ENCODE measurements around the gene CUEDC2. TPM values are rescaled to one million over a fixed set of nuclear protein-coding genes. Genes with fewer than 3 reads are reported as not detected.

Gene CUEDC2
- total RNA-seq, 2 donors from 2014 or later, result 30.2 to 32.1 TPM

GRCh38 chr10:102382871-102383270 is 49.5 kb downstream of the CUEDC2 start:
- no peak for DNase-seq
- Histone ChIP-seq H3K4me1 (no peaks in the 10 kb centered on the region), H3K9ac (ENCODE audit: low read depth in 2 of 2, low read length in 2 of 2) (no peak overlapping the region), H3K4me3 (no peak overlapping the region), H3K27me3 (no peaks in the 10 kb centered on the region), H3K36me3 (peaks cover 19% of the 10 kb centered on the region), H3K9me3 (no peaks in the 10 kb centered on the region), H3K27ac (no peak overlapping the region)
- TF ChIP-seq CTCF (IDR thresholded peaks at IDR 0.05), result no peak
- intact Hi-C loops (cut with DNase I), result no loop called here

- H3K4me3 ChIP-seq, result no peak overlapping the region
- H3K9ac ChIP-seq (ENCODE audit: low read depth in 2 of 2, low read length in 2 of 2), result no peak overlapping the region
- H3K4me1 ChIP-seq, result no peaks in the 10 kb centered on the region
- TF ChIP-seq CTCF (IDR thresholded peaks at IDR 0.05), result no peak
- H3K36me3 ChIP-seq, result peaks cover 19% of the 10 kb centered on the region
- no peaks in the 10 kb centered on the region for H3K9me3 ChIP-seq
- no peak for DNase-seq
- H3K27ac ChIP-seq, result no peak overlapping the region
- H3K27me3 ChIP-seq, result no peaks in the 10 kb centered on the region
- intact Hi-C loops (cut with DNase I), result no loop called here
Observed at GRCh38 chr10:102381983-102382382, 50.4 kb downstream of the CUEDC2 start.

- no peak for DNase-seq
- Histone ChIP-seq H3K9ac (ENCODE audit: low read depth in 2 of 2, low read length in 2 of 2) (no peak overlapping the region), H3K27ac (no peak overlapping the region), H3K4me3 (no peak overlapping the region), H3K9me3 (no peaks in the 10 kb centered on the region), H3K4me1 (no peaks in the 10 kb centered on the region), H3K27me3 (no peaks in the 10 kb centered on the region), H3K36me3 (peaks cover 32% of the 10 kb centered on the region)
- intact Hi-C loops (cut with DNase I), result no loop called here
- TF ChIP-seq CTCF (IDR thresholded peaks at IDR 0.05), result no peak
Observed at GRCh38 chr10:102379383-102379782, 53.0 kb downstream of the CUEDC2 start.

- intact Hi-C loops (cut with DNase I), result no loop called here
- DNase-seq, result no peak
- Histone ChIP-seq H3K27ac (no peak overlapping the region), H3K27me3 (no peaks in the 10 kb centered on the region), H3K36me3 (peaks cover 32% of the 10 kb centered on the region), H3K9ac (ENCODE audit: low read depth in 2 of 2, low read length in 2 of 2) (no peak overlapping the region), H3K9me3 (no peaks in the 10 kb centered on the region), H3K4me3 (no peak overlapping the region), H3K4me1 (no peaks in the 10 kb centered on the region)
- TF ChIP-seq CTCF (IDR thresholded peaks at IDR 0.05), result no peak
Observed at GRCh38 chr10:102376901-102377300, 55.5 kb downstream of the CUEDC2 start.

- peaks cover 36% of the 10 kb centered on the region for H3K36me3 ChIP-seq
- intact Hi-C loops (cut with DNase I), result no loop called here
- no peaks in the 10 kb centered on the region for H3K9me3 ChIP-seq
- no peak overlapping the region for H3K4me3 ChIP-seq
- no peaks in the 10 kb centered on the region for H3K4me1 ChIP-seq
- DNase-seq, result no peak
- no peak overlapping the region for H3K9ac ChIP-seq (ENCODE audit: low read depth in 2 of 2, low read length in 2 of 2)
- H3K27ac ChIP-seq, result no peak overlapping the region
- TF ChIP-seq CTCF (IDR thresholded peaks at IDR 0.05), result no peak
- H3K27me3 ChIP-seq, result no peaks in the 10 kb centered on the region
Observed at GRCh38 chr10:102375867-102376266, 56.5 kb downstream of the CUEDC2 start.

GRCh38 chr10:102375250-102375649 is 57.1 kb downstream of the CUEDC2 start:
- Histone ChIP-seq H3K27me3 (no peaks in the 10 kb centered on the region), H3K36me3 (peaks cover 40% of the 10 kb centered on the region), H3K4me3 (no peak overlapping the region), H3K9me3 (no peaks in the 10 kb centered on the region), H3K4me1 (no peaks in the 10 kb centered on the region), H3K9ac (ENCODE audit: low read depth in 2 of 2, low read length in 2 of 2) (no peak overlapping the region), H3K27ac (no peak overlapping the region)
- no peak for DNase-seq
- intact Hi-C loops (cut with DNase I), result no loop called here
- TF ChIP-seq CTCF (IDR thresholded peaks at IDR 0.05), result no peak

All from colonic mucosa (tissue), 4 donors.